ENCODE results near the gene GMDS.

GMDS gene

DNA sequence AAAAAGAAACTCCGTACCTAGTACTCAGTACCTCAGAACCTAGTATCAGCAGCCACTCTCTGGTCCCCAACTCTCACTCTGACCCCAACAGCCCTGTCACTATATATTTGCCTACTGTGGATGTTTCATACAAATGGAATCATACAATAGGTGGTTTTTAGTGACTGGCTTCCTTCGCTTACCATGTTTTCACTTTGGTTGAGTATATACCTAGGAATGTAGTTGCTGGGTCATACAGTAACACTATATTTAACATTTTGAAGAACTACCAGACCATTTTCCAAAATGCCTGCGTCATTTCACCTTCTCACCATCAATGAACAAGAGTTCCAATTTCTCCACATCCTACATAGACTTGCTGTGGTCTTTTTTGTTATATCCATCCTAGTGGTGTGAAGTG, 283.2 kb downstream of the GMDS start:
- Histone ChIP-seq H3K27me3 (ENCODE audit: control insufficient read depth, insufficient read depth, low read length) (no peaks in the 10 kb centered on the region), H3K4me1 (ENCODE audit: control insufficient read depth, insufficient read depth, low read length) (no peaks in the 10 kb centered on the region), H3K27ac (ENCODE audit: low read depth, low read length) (no peak overlapping the region), H3K36me3 (ENCODE audit: control insufficient read depth, insufficient read depth, low read length) (no peaks in the 10 kb centered on the region), H3K9ac (ENCODE audit: low read depth, low read length) (no peak overlapping the region), H3K9me3 (ENCODE audit: control insufficient read depth, insufficient read depth, low read length) (no peaks in the 10 kb centered on the region), H3K4me3 (ENCODE audit: low read depth, low read length) (no peak overlapping the region)

DNA sequence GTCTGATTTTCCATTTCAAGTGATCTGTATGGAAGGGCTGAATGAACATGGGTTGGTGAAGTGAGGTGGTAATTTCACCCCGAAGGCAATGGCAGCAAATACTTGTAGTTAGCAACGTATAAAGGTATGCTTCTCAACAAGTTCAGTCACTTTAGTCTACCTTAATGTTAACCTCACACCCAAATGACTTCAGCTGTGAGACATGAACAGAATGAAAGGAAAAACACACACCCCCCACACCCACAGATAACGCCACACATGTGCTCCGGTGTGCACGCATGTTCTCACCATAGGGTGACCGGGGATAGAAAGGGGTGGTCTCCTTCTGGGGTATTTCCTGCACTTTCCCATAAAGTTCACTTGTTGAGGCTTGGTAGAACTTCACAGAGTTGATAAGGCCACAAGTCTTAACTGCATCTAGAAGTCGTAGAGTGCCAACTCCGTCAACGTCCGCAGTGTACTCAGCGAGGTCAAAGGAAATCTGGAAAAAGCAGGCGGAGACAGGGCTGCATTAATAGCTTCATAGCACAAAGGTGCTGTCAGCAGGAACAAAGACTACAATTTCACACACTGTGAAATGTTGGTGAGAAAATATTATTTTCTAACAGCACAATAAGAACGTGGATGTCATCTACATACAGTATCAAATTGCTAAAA, 284.8 kb downstream of the GMDS start:
- H3K4me3 ChIP-seq (ENCODE audit: low read depth, low read length), result no peak overlapping the region
- no peaks in the 10 kb centered on the region for H3K27me3 ChIP-seq (ENCODE audit: control insufficient read depth, insufficient read depth, low read length)
- H3K36me3 ChIP-seq (ENCODE audit: control insufficient read depth, insufficient read depth, low read length), result no peaks in the 10 kb centered on the region
- H3K9me3 ChIP-seq (ENCODE audit: control insufficient read depth, insufficient read depth, low read length), result no peaks in the 10 kb centered on the region
- no peak overlapping the region for H3K9ac ChIP-seq (ENCODE audit: low read depth, low read length)
- no peaks in the 10 kb centered on the region for H3K4me1 ChIP-seq (ENCODE audit: control insufficient read depth, insufficient read depth, low read length)
- no peak overlapping the region for H3K27ac ChIP-seq (ENCODE audit: low read depth, low read length)

DNA sequence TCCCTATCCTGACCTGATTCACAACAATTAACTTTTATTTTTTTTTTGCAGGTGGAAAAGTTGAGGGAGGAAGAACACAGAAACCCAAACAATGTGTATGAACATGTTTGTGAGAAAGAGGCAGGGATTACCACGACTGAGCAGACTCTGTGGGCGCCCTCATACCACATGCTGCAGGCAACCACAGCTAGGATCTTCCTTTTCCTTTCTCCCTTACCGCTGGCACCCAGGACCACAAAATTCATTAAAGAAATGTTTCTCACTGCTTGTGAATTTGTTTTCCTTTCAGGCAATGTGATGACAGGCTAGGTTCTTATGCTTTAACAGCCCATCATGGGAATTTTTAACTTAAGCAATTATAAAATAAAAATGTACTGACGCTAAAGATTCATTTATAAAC, 287.1 kb downstream of the GMDS start:
- no peaks in the 10 kb centered on the region for H3K27me3 ChIP-seq (ENCODE audit: control insufficient read depth, insufficient read depth, low read length)
- no peak overlapping the region for H3K9ac ChIP-seq (ENCODE audit: low read depth, low read length)
- no peaks in the 10 kb centered on the region for H3K36me3 ChIP-seq (ENCODE audit: control insufficient read depth, insufficient read depth, low read length)
- H3K27ac ChIP-seq (ENCODE audit: low read depth, low read length), result no peak overlapping the region
- H3K4me1 ChIP-seq (ENCODE audit: control insufficient read depth, insufficient read depth, low read length), result no peaks in the 10 kb centered on the region
- no peak overlapping the region for H3K4me3 ChIP-seq (ENCODE audit: low read depth, low read length)
- no peaks in the 10 kb centered on the region for H3K9me3 ChIP-seq (ENCODE audit: control insufficient read depth, insufficient read depth, low read length)

DNA sequence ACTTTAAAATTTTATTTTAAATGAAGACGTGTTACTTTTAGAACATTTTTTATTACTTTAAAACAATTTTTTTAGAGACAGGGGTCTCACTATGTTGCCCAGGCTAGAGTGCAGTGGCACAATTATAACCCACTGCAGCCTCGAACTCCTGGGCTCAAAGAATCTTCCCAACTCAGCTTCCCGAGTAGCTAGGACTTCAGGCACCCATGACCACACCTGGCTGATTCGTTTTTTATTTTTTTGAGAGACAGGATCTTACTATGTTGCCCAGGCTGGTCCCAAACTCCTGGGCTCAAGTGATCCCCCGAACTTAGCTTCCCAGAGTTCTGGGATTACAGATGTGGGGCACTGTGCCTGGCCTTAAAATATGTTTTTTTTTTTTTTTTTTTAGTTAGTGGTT, 287.7 kb downstream of the GMDS start:
- no peaks in the 10 kb centered on the region for H3K27me3 ChIP-seq (ENCODE audit: control insufficient read depth, insufficient read depth, low read length)
- no peaks in the 10 kb centered on the region for H3K4me1 ChIP-seq (ENCODE audit: control insufficient read depth, insufficient read depth, low read length)
- no peak overlapping the region for H3K9ac ChIP-seq (ENCODE audit: low read depth, low read length)
- H3K27ac ChIP-seq (ENCODE audit: low read depth, low read length), result no peak overlapping the region
- H3K4me3 ChIP-seq (ENCODE audit: low read depth, low read length), result no peak overlapping the region
- H3K36me3 ChIP-seq (ENCODE audit: control insufficient read depth, insufficient read depth, low read length), result no peaks in the 10 kb centered on the region
- no peaks in the 10 kb centered on the region for H3K9me3 ChIP-seq (ENCODE audit: control insufficient read depth, insufficient read depth, low read length)

DNA sequence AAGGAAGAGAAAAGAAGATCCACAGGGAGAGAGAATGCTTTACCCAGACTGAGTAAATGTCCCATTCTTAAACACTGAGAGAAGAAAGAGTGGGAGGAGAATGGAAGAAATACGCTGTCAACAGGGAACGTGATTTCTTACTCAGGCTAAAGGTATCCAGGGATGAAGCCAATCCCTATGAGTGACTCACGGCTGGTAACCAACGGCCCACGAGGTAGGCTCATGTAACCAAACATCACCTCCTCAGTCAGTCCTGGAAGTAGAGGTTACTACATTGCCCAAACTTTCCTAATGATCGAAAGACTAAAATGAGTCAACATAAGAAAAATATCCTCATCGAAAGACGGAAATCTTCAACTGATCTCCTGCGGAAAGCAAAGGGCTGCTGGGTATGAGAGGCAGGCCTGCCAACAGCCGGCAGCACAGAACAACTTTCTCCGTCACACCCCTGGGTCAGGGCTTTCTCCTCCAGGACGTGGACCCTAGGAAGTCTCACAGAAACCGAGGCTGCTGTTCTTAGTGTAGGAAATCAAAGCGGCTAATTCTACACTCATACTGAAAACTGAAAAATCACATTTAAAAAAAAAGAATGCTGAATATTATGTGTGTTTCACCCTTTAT, 292.6 kb downstream of the GMDS start:
- Histone ChIP-seq H3K4me1 (ENCODE audit: control insufficient read depth, insufficient read depth, low read length) (no peaks in the 10 kb centered on the region), H3K9ac (ENCODE audit: low read depth, low read length) (no peak overlapping the region), H3K27me3 (ENCODE audit: control insufficient read depth, insufficient read depth, low read length) (no peaks in the 10 kb centered on the region), H3K27ac (ENCODE audit: low read depth, low read length) (peak overlapping the region; percentile 20), H3K4me3 (ENCODE audit: low read depth, low read length) (no peak overlapping the region), H3K9me3 (ENCODE audit: control insufficient read depth, insufficient read depth, low read length) (no peaks in the 10 kb centered on the region), H3K36me3 (ENCODE audit: control insufficient read depth, insufficient read depth, low read length) (no peaks in the 10 kb centered on the region)

DNA sequence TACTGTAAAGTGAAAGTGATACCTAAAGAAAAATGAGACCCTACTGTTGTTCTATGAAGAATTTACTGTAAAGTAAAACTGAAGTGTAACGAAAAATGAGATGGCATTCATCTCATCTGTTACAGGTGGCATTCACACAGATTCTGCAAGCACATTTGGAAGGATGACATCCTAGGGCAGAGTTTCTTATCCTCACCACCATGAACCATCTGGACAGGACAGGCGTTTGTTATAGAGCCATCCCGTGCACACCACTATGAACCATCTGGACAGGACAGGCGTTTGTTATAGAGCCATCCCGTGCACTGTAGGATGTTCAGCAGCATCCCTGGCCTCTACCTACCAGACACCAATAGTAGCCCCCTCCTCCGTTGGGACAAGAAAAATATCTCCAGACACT, 294.8 kb downstream of the GMDS start:
- no peak overlapping the region for H3K4me3 ChIP-seq (ENCODE audit: low read depth, low read length)
- peaks cover 2% of the 10 kb centered on the region; the same call in 1 of the 2 replicates for H3K4me1 ChIP-seq (ENCODE audit: control insufficient read depth, insufficient read depth, low read length)
- H3K36me3 ChIP-seq (ENCODE audit: control insufficient read depth, insufficient read depth, low read length), result no peaks in the 10 kb centered on the region
- H3K27me3 ChIP-seq (ENCODE audit: control insufficient read depth, insufficient read depth, low read length), result no peaks in the 10 kb centered on the region
- H3K9me3 ChIP-seq (ENCODE audit: control insufficient read depth, insufficient read depth, low read length), result no peaks in the 10 kb centered on the region
- H3K27ac ChIP-seq (ENCODE audit: low read depth, low read length), result no peak overlapping the region
- no peak overlapping the region for H3K9ac ChIP-seq (ENCODE audit: low read depth, low read length)

DNA sequence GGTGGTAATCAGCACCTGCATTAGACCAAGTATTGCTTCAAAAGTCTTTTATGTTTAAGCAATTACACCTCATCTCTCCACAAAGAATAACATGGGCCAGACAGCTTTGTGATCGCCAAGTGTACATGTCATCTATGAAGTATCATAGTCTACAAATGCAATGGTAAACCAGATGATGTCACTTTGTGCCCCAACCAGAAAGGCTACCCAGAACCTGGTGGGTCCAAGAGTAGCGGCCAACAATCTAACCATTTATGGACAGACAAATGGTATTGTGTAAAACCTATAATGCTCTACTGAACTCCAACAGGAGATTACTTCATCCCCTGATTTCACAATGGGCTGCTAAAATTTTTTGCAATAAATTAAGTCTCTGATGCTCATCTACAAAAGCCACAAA, 295.9 kb downstream of the GMDS start:
- Histone ChIP-seq H3K36me3 (ENCODE audit: control insufficient read depth, insufficient read depth, low read length) (no peaks in the 10 kb centered on the region), H3K9me3 (ENCODE audit: control insufficient read depth, insufficient read depth, low read length) (no peaks in the 10 kb centered on the region), H3K4me1 (ENCODE audit: control insufficient read depth, insufficient read depth, low read length) (peaks cover 7% of the 10 kb centered on the region), H3K27me3 (ENCODE audit: control insufficient read depth, insufficient read depth, low read length) (no peaks in the 10 kb centered on the region), H3K9ac (ENCODE audit: low read depth, low read length) (no peak overlapping the region), H3K27ac (ENCODE audit: low read depth, low read length) (no peak overlapping the region), H3K4me3 (ENCODE audit: low read depth, low read length) (no peak overlapping the region)

DNA sequence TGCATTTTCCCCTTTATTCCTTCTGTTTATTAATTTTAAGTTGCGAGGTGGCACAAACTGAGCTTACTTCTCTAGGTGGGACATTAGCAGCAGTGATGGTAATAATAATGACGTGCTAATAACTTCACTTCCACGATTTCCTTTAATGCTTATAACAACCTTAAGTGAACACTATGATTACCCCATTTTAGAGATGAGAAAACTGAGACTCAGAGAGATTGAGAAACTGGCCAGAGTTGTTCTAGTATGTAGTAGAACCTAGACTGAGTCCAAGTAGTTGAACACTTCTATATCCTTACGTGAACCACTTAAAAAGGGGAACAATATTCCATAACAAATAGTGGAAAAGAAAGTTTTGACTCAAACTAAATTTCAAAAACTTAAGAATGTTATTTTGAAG, 297.5 kb downstream of the GMDS start:
- Histone ChIP-seq H3K27me3 (ENCODE audit: control insufficient read depth, insufficient read depth, low read length) (no peaks in the 10 kb centered on the region), H3K4me3 (ENCODE audit: low read depth, low read length) (no peak overlapping the region), H3K9me3 (ENCODE audit: control insufficient read depth, insufficient read depth, low read length) (no peaks in the 10 kb centered on the region), H3K36me3 (ENCODE audit: control insufficient read depth, insufficient read depth, low read length) (no peaks in the 10 kb centered on the region), H3K4me1 (ENCODE audit: control insufficient read depth, insufficient read depth, low read length) (peaks cover 7% of the 10 kb centered on the region), H3K9ac (ENCODE audit: low read depth, low read length) (no peak overlapping the region), H3K27ac (ENCODE audit: low read depth, low read length) (no peak overlapping the region)

DNA sequence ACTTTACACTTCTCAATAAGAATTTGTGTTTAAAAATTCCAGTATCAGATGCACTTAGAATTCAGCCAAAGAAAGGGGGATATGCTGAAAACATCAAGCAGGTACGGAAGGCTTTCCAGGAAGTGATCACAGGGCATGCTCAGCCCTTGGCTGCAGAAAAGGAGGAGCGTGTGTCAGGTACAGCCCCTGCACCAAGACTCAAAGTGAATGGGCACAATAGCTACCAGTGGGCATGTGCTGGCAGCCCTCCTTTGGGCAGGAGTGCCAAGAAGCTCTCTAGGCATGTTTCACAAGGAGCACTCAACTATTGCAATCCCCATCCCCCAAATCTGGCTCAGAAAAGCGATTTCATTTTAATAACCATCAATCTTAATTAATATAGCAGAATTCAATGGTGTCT, 298.8 kb downstream of the GMDS start:
- no peaks in the 10 kb centered on the region for H3K27me3 ChIP-seq (ENCODE audit: control insufficient read depth, insufficient read depth, low read length)
- H3K9ac ChIP-seq (ENCODE audit: low read depth, low read length), result no peak overlapping the region
- H3K4me1 ChIP-seq (ENCODE audit: control insufficient read depth, insufficient read depth, low read length), result peaks cover 7% of the 10 kb centered on the region
- no peak overlapping the region for H3K27ac ChIP-seq (ENCODE audit: low read depth, low read length)
- H3K36me3 ChIP-seq (ENCODE audit: control insufficient read depth, insufficient read depth, low read length), result no peaks in the 10 kb centered on the region
- no peak overlapping the region for H3K4me3 ChIP-seq (ENCODE audit: low read depth, low read length)
- no peaks in the 10 kb centered on the region for H3K9me3 ChIP-seq (ENCODE audit: control insufficient read depth, insufficient read depth, low read length)

DNA sequence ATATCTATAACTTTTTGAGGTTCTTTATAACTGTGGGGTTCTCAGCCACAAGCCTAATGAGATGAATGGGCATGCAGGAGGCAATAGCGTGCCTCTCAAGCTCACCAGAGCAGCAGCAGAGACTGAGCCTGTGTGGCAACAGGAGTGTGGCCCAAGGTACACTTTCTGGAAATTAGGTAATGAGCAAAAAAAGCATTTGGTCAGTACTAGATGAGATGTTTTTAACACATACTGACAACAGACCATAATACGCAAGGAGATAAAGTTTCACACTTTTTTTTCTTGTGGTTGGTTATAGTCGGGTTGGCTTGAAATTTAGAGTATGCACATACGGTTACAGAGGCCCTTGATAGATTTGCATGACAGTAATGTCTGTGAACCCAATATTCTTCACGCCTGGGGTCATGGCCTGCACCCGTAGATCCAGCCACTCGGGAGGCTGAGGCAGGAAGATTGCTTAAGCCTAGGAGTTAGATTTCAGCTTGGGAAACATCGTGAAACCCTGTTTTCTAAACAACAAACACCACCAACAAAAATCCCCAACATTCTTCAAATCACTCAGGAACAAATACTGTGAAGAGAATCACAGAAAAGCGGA, 300.1 kb downstream of the GMDS start:
- no peaks in the 10 kb centered on the region for H3K27me3 ChIP-seq (ENCODE audit: control insufficient read depth, insufficient read depth, low read length)
- no peak overlapping the region for H3K9ac ChIP-seq (ENCODE audit: low read depth, low read length)
- no peaks in the 10 kb centered on the region for H3K9me3 ChIP-seq (ENCODE audit: control insufficient read depth, insufficient read depth, low read length)
- no peaks in the 10 kb centered on the region for H3K36me3 ChIP-seq (ENCODE audit: control insufficient read depth, insufficient read depth, low read length)
- peaks cover 7% of the 10 kb centered on the region for H3K4me1 ChIP-seq (ENCODE audit: control insufficient read depth, insufficient read depth, low read length)
- no peak overlapping the region for H3K27ac ChIP-seq (ENCODE audit: low read depth, low read length)
- H3K4me3 ChIP-seq (ENCODE audit: low read depth, low read length), result no peak overlapping the region

DNA sequence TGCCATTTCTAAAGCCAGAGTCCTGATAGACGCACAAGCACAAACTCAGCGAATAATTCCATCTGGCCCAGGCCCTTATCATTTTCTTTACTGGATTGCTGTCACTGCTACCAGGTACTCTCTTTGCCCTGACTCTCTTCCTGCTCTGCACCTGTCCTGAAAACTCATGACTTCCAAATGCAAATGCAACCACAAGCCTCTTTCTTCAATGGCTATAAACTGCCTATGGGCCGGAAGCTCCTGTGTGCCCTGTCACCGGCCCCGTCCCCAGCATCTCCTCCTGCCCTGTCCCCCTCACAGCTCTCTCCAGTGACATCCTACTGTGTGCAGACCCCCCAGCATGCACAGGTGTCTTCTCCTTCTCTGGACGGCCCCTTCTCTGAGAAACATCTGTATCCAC, 302.6 kb downstream of the GMDS start:
- Histone ChIP-seq H3K27me3 (ENCODE audit: control insufficient read depth, insufficient read depth, low read length) (no peaks in the 10 kb centered on the region), H3K27ac (ENCODE audit: low read depth, low read length) (no peak overlapping the region), H3K9ac (ENCODE audit: low read depth, low read length) (no peak overlapping the region), H3K4me1 (ENCODE audit: control insufficient read depth, insufficient read depth, low read length) (peaks cover 7% of the 10 kb centered on the region), H3K9me3 (ENCODE audit: control insufficient read depth, insufficient read depth, low read length) (no peaks in the 10 kb centered on the region), H3K36me3 (ENCODE audit: control insufficient read depth, insufficient read depth, low read length) (no peaks in the 10 kb centered on the region), H3K4me3 (ENCODE audit: low read depth, low read length) (no peak overlapping the region)

All from HUES48 (cell line).